ENCODE results near the gene GALNT1. TPM values are rescaled to one million over a fixed set of nuclear protein-coding genes. Genes with fewer than 3 reads are reported as not detected.
A peak's percentile ranks its signal among the peaks of the same experiment; 100 is the strongest.

Gene GALNT1
- total RNA-seq, 1 experiment from 2014 or later = 77.9 TPM

DNA sequence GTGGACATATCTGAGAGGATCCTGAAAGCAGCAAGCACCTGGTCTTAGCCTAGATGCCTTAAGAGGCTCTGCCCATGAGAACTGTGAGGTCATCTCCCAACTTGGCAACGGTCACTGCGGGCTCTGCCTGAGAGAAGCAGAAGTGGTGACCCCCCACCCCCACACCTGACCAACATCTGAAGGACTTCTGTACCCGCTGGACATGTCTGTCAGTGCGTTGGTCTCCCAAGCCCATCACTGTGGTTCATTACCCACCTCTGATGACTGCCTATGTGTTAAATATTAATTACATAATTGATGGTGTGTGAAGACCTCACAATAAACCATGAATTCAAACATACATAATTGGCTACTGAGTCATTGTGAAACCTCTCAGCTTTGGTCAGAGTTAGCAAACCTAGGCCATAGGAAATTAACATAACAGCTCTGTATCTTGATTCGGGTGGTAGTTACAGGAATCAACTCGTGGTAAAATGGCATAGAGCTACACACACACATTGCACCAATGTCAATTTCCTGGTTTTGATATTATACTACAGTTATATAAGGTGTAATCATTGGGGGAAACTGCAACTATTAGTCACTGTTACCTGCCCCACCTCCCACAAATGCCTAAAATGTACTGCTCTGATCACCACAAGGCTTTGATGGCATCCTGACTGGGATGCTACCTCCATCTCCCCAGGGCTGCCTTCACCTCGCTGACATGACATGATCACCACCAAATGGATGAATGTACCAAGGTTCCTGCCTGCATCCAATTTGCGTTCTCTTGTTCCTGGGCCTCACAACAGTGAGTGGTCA lies 4.3 kb upstream of the GALNT1 start:
- whole genome bisulfite sequencing (ENCODE audit: extremely low coverage, insufficient read length, low lambda C conversion rate) = no CpG with 5 or more reads among the region's 8 CpGs
- peaks cover 28% of the 10 kb centered on the region for H3K27me3 Mint-ChIP-seq (ENCODE audit: low read depth)
- no peak overlapping the region for H3K14ac ChIP-seq (ENCODE audit: insufficient read depth, low read length)
- no peak overlapping the region for H2BK12ac ChIP-seq (ENCODE audit: insufficient read length, low read depth, low read length)
- H2BK20ac ChIP-seq (ENCODE audit: low read depth, low read length, poor library complexity, severe bottlenecking) = no peak overlapping the region
- no peak overlapping the region for H3K56ac ChIP-seq (ENCODE audit: insufficient read length, low read depth, low read length)
- H3K27ac ChIP-seq (ENCODE audit: insufficient read length, low read depth, low read length) = no peak overlapping the region
- H3K4ac ChIP-seq (ENCODE audit: low read depth, low read length) = no peak overlapping the region
- peaks cover 16% of the 10 kb centered on the region in 2 experiments for H3K9me3 Mint-ChIP-seq
- peaks cover under 1% of the 10 kb centered on the region in 2 experiments; a peak in 3 of 4 replicates for H3K4me1 Mint-ChIP-seq
- H3K18ac ChIP-seq (ENCODE audit: insufficient read length, low read depth, low read length) = no peak overlapping the region
- H3K27ac Mint-ChIP-seq = no peak overlapping the region; a peak in 1 of 7 replicates
- no peak overlapping the region for H3K4me2 ChIP-seq (ENCODE audit: insufficient read depth, insufficient read length, low read length)
- no peak overlapping the region for H2BK5ac ChIP-seq (ENCODE audit: insufficient read length, low read length)
- H4K20me1 ChIP-seq (ENCODE audit: control insufficient read depth, insufficient read depth, insufficient read length) = no peaks in the 10 kb centered on the region
- H3K9ac ChIP-seq (ENCODE audit: extremely low read depth, insufficient read length, low read length) = no peak overlapping the region
- no peaks in the 10 kb centered on the region for H3K4me1 ChIP-seq (ENCODE audit: insufficient read depth, low read length)
- TF ChIP-seq, protein P1, sequence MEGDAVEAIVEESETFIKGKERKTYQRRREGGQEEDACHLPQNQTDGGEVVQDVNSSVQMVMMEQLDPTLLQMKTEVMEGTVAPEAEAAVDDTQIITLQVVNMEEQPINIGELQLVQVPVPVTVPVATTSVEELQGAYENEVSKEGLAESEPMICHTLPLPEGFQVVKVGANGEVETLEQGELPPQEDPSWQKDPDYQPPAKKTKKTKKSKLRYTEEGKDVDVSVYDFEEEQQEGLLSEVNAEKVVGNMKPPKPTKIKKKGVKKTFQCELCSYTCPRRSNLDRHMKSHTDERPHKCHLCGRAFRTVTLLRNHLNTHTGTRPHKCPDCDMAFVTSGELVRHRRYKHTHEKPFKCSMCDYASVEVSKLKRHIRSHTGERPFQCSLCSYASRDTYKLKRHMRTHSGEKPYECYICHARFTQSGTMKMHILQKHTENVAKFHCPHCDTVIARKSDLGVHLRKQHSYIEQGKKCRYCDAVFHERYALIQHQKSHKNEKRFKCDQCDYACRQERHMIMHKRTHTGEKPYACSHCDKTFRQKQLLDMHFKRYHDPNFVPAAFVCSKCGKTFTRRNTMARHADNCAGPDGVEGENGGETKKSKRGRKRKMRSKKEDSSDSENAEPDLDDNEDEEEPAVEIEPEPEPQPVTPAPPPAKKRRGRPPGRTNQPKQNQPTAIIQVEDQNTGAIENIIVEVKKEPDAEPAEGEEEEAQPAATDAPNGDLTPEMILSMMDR (conservative IDR thresholded peaks at IDR 0.05) = no peak
- H2BK120ac ChIP-seq (ENCODE audit: low read depth, low read length, poor library complexity, severe bottlenecking) = no peak overlapping the region
- H4K8ac ChIP-seq (replicated peaks; ENCODE audit: insufficient read length, low read depth, low read length) = no peak overlapping the region
- no peak overlapping the region for H4K91ac ChIP-seq (ENCODE audit: insufficient read length, low read depth, low read length)
- H3K9me3 ChIP-seq (ENCODE audit: control insufficient read depth, low read depth, low read length) = peaks cover 4% of the 10 kb centered on the region
- no peak overlapping the region for H3K4me3 Mint-ChIP-seq
- H3K23me2 ChIP-seq (ENCODE audit: insufficient read length, low read depth, low read length, poor library complexity, severe bottlenecking) = peaks cover 4% of the 10 kb centered on the region
- H3K27me3 ChIP-seq (ENCODE audit: insufficient read depth, low read length) = no peaks in the 10 kb centered on the region
- no peak for DNase-seq
- peaks cover 2 to 15% (median 6%) of the 10 kb centered on the region in 3 experiments; a peak in 5 of 7 replicates for H3K36me3 Mint-ChIP-seq (ENCODE audit: insufficient read depth in 1 of 3, low read depth in 3 of 3)
- no peak overlapping the region for H2BK15ac ChIP-seq (ENCODE audit: low read depth, low read length)
- H3K79me2 ChIP-seq (ENCODE audit: insufficient read depth, low read length) = peaks cover 1% of the 10 kb centered on the region; the same call in 1 of the 2 replicates
- no peak overlapping the region for H3T11ph ChIP-seq (ENCODE audit: low read length)
- H2AK5ac ChIP-seq (ENCODE audit: insufficient read length, low read length) = no peak overlapping the region
- no peak overlapping the region for H4K5ac ChIP-seq (ENCODE audit: insufficient read length, low read depth, low read length)
- H3K23ac ChIP-seq (ENCODE audit: insufficient read length, low read depth, low read length) = peak overlapping the region; percentile 74
- no peaks in the 10 kb centered on the region for H3K79me1 ChIP-seq (ENCODE audit: insufficient read depth, low read depth, low read length, poor library complexity, severe bottlenecking)
- no peak overlapping the region for H2AFZ ChIP-seq (ENCODE audit: low read length)
